GM12878 (cell line): ENCODE measurements around the gene ATXN7L1. TPM values are rescaled to one million over a fixed set of nuclear protein-coding genes. Genes with fewer than 3 reads are reported as not detected.

Experiments used
- ATAC-seq: fragments of 200-7000 bp; cut with Tn5 transposase; 3 replicates; pipeline ENCODE4 v1.9.1; 2020; ENCODE audit warnings: mild to moderate bottlenecking, moderate library complexity
- BruUV-seq: library from RNA; stranded (reverse); fragments of 400-500 nt; replicated peaks from 2 replicates; lab custom pipeline; 2021; lab: Mats Ljungman, UMichigan
- CTCF ChIA-PET: fragments of 300-600 bp; sonication (Branson Sonifier 250); formaldehyde crosslinking; extraction: SDS; loops from one replicate; lab custom pipeline; 2021; ENCODE audit warnings: inconsistent platforms; lab: Yijun Ruan, JAX
- POLR2A ChIA-PET: fragments of 350-600 bp; formaldehyde crosslinking; extraction: SDS; loops from one replicate; lab custom pipeline; 2021; ENCODE audit warnings: inconsistent platforms; lab: Charles Lee
- RAD21 ChIA-PET: fragments of 300-600 bp; sonication (Branson Sonifier 250); formaldehyde crosslinking; loops from one replicate; lab custom pipeline; 2023; ENCODE audit warnings: antibody characterized with exemption; ENCODE audit not compliant: unreplicated experiment; lab: Charles Lee
- SMC1A ChIA-PET: fragments of 300-600 bp; sonication (Branson Sonifier 250); formaldehyde crosslinking; loops from one replicate; lab custom pipeline; 2023; ENCODE audit not compliant: unreplicated experiment, uncharacterized antibody; lab: Charles Lee
- DNase-seq: peaks from one replicate; pipeline ENCODE4 v3.0.0-alpha.2; 2011; ENCODE audit warnings: low read depth, low spot score
- FAIRE-seq: peaks from 3 replicates; lab custom pipeline; 2011; peaks lifted over from hg19 to GRCh38; lab: Jason Lieb, UNC
- H2AFZ ChIP-seq: 2 replicates; pipeline ENCODE4 v1.6.0; 2011; ENCODE audit warnings: low read depth, low read length, control low read depth; ENCODE audit not compliant: control insufficient read depth
- H3K27ac ChIP-seq: 2 replicates; pipeline ENCODE4 v1.5.1; 2011; ENCODE audit warnings: control low read depth; ENCODE audit not compliant: control insufficient read depth, insufficient read depth
- H3K27me3 ChIP-seq, 2 experiments: replicated peaks in 1 of 2; 2 replicates each; pipeline versions ENCODE4 v1.6.0 to v1.6.1; 2011; ENCODE audit warnings: low read length in 1 of 2; ENCODE audit not compliant: control insufficient read depth in 2 of 2, insufficient read depth in 2 of 2
- H3K36me3 ChIP-seq, 2 experiments: 2 replicates each; pipeline ENCODE4 v1.5.1; 2011; ENCODE audit warnings: low read length in 1 of 2; ENCODE audit not compliant: control insufficient read depth in 2 of 2, insufficient read depth in 2 of 2
- H3K4me1 ChIP-seq: 2 replicates; pipeline ENCODE4 v1.6.1; 2011; ENCODE audit warnings: mild to moderate bottlenecking, low read length, moderate library complexity, mixed read lengths; ENCODE audit not compliant: control insufficient read depth, insufficient read depth
- H3K4me2 ChIP-seq: 2 replicates; pipeline ENCODE4 v1.6.0; 2011; ENCODE audit warnings: control low read depth; ENCODE audit not compliant: control insufficient read depth, insufficient read depth
- H3K4me3 ChIP-seq: fragments of 200-600 bp; sonication (generic); 2 replicates; pipeline ENCODE4 v1.5.1; 2016
- H3K79me2 ChIP-seq: 2 replicates; pipeline ENCODE4 v1.6.0; 2011; ENCODE audit warnings: low read length; ENCODE audit not compliant: control insufficient read depth, insufficient read depth
- H3K9ac ChIP-seq: 2 replicates; pipeline ENCODE4 v1.8.0; 2011; ENCODE audit warnings: low read length, control low read depth, mixed read lengths; ENCODE audit not compliant: control insufficient read depth, insufficient read depth
- H3K9me3 ChIP-seq: replicated peaks from 3 replicates; pipeline ENCODE4 v1.5.1; 2011; ENCODE audit warnings: mild to moderate bottlenecking, low read length; ENCODE audit not compliant: control insufficient read depth, insufficient read depth
- H4K20me1 ChIP-seq: 2 replicates; pipeline ENCODE4 v1.6.0; 2011; ENCODE audit not compliant: control insufficient read depth, insufficient read depth
- ATF7 ChIP-seq: fragments of 450-650 bp; IDR thresholded peaks from 2 replicates; pipeline ENCODE4 v1.6.1; 2016; ENCODE audit warnings: low read depth, mild to moderate bottlenecking
- E4F1 ChIP-seq: fragments of 450-650 bp; IDR thresholded peaks from 2 replicates; pipeline ENCODE4 v1.6.1; 2018; ENCODE audit warnings: borderline replicate concordance, mild to moderate bottlenecking; ENCODE audit not compliant: partially characterized antibody
- JUNB ChIP-seq: IDR thresholded peaks from 2 replicates; pipeline ENCODE4 v1.6.1; 2016; ENCODE audit warnings: antibody characterized with exemption, mild to moderate bottlenecking
- KLF5 ChIP-seq: fragments of 450-650 bp; IDR thresholded peaks from 2 replicates; pipeline ENCODE4 v1.6.1; 2014; ENCODE audit warnings: mild to moderate bottlenecking; ENCODE audit not compliant: partially characterized antibody
- LARP7 ChIP-seq: fragments of 450-650 bp; IDR thresholded peaks from 2 replicates; pipeline ENCODE4 v1.6.1; 2017; ENCODE audit warnings: mild to moderate bottlenecking
- NFXL1 ChIP-seq: fragments of 450-650 bp; IDR thresholded peaks from 2 replicates; pipeline ENCODE4 v1.6.1; 2017; ENCODE audit warnings: antibody characterized with exemption, mild to moderate bottlenecking, borderline replicate concordance
- NR2C1 ChIP-seq: fragments of 450-650 bp; IDR thresholded peaks from 2 replicates; pipeline ENCODE4 v1.6.1; 2017; ENCODE audit warnings: antibody characterized with exemption, mild to moderate bottlenecking, moderate library complexity
- RAD21 ChIP-seq: IDR thresholded peaks from 2 replicates; pipeline ENCODE4 v1.6.1; 2011; ENCODE audit warnings: mild to moderate bottlenecking, low read depth, low read length, moderate library complexity; ENCODE audit not compliant: insufficient read depth
- WGBS: methylation state at CpG from one replicate; pipeline ENCODE4 v1.1.6; 2016; ENCODE audit warnings: low lambda C conversion rate; ENCODE audit not compliant: insufficient replicate concordance, insufficient coverage; ENCODE audit errors: missing lambda C conversion rate; 5-methylcytosine and 5-hydroxymethylcytosine counted together
- in situ Hi-C: fragments of 300-500 bp; cut with MboI; formaldehyde crosslinking; loops from 9 replicates; pipeline ENCODE4 v1.14.3; 2018; ENCODE audit warnings: mixed read lengths
- intact Hi-C: fragments of 100-400 bp; cut with micrococcal nuclease; formaldehyde crosslinking; loops from one replicate; pipeline ENCODE4 v1.14.2; 2022; ENCODE audit not compliant: unreplicated experiment
- polyA plus RNA-seq, 11 experiments: library from polyadenylated mRNA; depleted of rRNA in 4 of 11; unstranded in 6 of 11; stranded (reverse) in 5 of 11; fragments of >200 nt; fragmentation: Nextera tagmentation in 4 of 11; fragmentation: Illumina TruSeq in 1 of 11; extraction: Ambion mirVana in 4 of 11; extraction: Trizol in 1 of 11; gene quantifications; 1 replicate in 1 of 11; 2 replicates in 10 of 11; pipeline versions ENCODE4 v1.2.1 to v1.2.3, GENCODE V29; 2011 to 2016; ENCODE audit warnings: inconsistent platforms in 2 of 11, missing spikeins in 2 of 11, low read depth in 1 of 11
- total RNA-seq, 4 experiments: library from RNA; depleted of rRNA in 3 of 4; stranded (reverse); fragments of >200 nt in 3 of 4; fragmentation: Illumina TruSeq in 1 of 4; extraction: Trizol in 1 of 4; gene quantifications; 2 replicates each; pipeline versions ENCODE4 v1.2.1 to v1.2.3, GENCODE V29; 2013 to 2021

Gene ATXN7L1
- total and polyA plus RNA-seq, 10 of the 15 experiments (the other 5 are each of a cell fraction or from before 2014, with no cell fraction given): 0.40 to 2.9 (median 1.2) TPM

DNA sequence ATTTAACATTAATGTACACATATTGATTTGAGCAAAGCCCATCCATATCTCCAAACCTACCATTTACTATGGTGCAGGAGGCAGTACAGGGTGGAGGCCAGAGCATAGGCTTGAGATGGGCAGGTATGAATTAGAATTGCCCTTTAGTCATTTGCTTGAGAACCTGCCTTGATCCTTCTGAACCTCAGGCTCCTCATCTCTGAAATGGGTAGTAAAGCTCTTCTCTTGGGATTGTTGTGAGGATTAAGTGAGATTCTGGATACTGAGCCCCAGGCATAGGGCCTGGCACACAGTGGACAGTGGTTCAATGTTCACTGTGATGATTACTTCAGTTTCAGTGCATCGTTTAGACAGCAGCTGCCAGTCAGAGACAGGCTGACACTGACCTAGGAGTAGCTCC lies 5.0 kb upstream of the ATXN7L1 start:
- no peak for FAIRE-seq
- no TSS peak for BruUV-seq
- in situ Hi-C loops: no loop called here
- Histone ChIP-seq H3K4me2 (no peak overlapping the region), H3K4me3 (no peak overlapping the region), H4K20me1 (no peaks in the 10 kb centered on the region), H3K27me3 (peaks cover 11 to 12% of the 10 kb centered on the region in 2 experiments), H2AFZ (no peak overlapping the region), H3K9ac (no peak overlapping the region), H3K4me1 (no peaks in the 10 kb centered on the region), H3K36me3 (no peaks in the 10 kb centered on the region), H3K79me2 (no peaks in the 10 kb centered on the region), H3K9me3 (no peaks in the 10 kb centered on the region), H3K27ac (no peak overlapping the region)
- intact Hi-C loops: loop anchor here (10.0 kb wide), 1 partner anchor 227 kb away; no protein-coding TSS in a partner anchor
- ChIA-PET POLR2A (no interaction called here), CTCF (interaction anchor here (0.7 to 1.1 kb wide), 3 partner anchors 12 to 274 kb away, joined by 3 read pairs; no protein-coding TSS in a partner anchor), RAD21 (interaction anchor here (1.4 to 1.6 kb wide), 2 partner anchors 116 to 121 kb away, joined by 4 to 6 read pairs; no protein-coding TSS in a partner anchor), SMC1A (interaction anchor here (0.7 to 1.8 kb wide), 6 partner anchors 11 to 121 kb away, joined by 3 to 10 read pairs (median 3); no protein-coding TSS in a partner anchor)
- no peak for ATAC-seq
- TF ChIP-seq E4F1 (no peak), LARP7 (no peak), JUNB (no peak), ATF7 (no peak), NFXL1 (no peak), NR2C1 (no peak), KLF5 (no peak), RAD21 (no peak)
- 7% methylated on average over 1 of the region's 1 CpG for WGBS
- DNase-seq: no peak
